GM23248 (cell line): ENCODE results near the gene SRCIN1.

Experiments
- EZH2 ChIP-seq: fragments of 200-600 bp; sonication (generic); IDR thresholded peaks from 2 replicates; pipeline ENCODE4 v1.6.1; 2018; ENCODE audit warnings: antibody characterized with exemption, mild to moderate bottlenecking; ENCODE audit not compliant: insufficient read depth, poor library complexity, severe bottlenecking
- EZH2phosphoT487 ChIP-seq: fragments of 200-600 bp; sonication (generic); IDR thresholded peaks from 2 replicates; pipeline ENCODE4 v1.6.1; 2018; ENCODE audit warnings: antibody characterized with exemption, moderate library complexity, mild to moderate bottlenecking, low read depth; ENCODE audit not compliant: insufficient read depth

DNA sequence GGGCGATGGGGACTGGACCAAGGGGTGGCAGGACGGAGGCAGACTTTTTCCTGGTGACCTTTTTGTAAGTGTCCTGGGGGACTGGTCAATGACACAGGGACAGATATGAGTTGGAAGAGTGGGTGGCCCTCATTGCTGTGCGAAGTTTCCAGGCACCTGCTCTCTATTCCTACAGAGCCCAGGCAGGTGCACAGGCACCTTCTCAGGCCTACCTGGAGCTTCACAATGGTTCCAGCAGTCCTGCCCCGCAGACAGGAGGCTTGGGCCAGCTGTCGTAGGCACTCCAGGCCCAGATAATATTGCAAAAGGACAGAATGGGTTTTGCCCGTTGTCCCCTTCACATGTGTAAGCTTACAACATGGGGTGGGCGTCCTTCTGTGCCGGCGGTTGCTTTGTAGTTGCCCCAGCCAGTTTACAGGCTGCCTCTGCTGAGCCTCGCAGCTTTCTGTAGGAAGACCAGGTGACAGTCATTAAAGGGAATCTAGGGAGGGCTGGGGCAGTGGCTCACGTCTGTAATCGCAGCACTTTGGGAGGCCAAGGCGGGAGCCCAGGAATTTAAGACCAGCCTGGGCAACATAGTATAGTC, 93.2 kb downstream of the SRCIN1 start:
- no peak for TF ChIP-seq EZH2phosphoT487
- TF ChIP-seq EZH2: no peak
